HG02763 (cell line): ENCODE measurements around the gene DMRTA1.
A peak's percentile ranks its signal among the peaks of the same experiment; 100 is the strongest.
"Not testable (repeated sequence)": the region's sequence is repeated elsewhere in the genome, so short reads cannot be mapped to it uniquely, and the experiment has no call there.

Source experiments
- ATAC-seq: cut with Tn5 transposase; IDR thresholded peaks from one replicate; pipeline ENCODE4 v1.9.1; 2021; ENCODE audit warnings: mild to moderate bottlenecking, moderate library complexity; ENCODE audit not compliant: unreplicated experiment

DMRTA1 gene, protein sequence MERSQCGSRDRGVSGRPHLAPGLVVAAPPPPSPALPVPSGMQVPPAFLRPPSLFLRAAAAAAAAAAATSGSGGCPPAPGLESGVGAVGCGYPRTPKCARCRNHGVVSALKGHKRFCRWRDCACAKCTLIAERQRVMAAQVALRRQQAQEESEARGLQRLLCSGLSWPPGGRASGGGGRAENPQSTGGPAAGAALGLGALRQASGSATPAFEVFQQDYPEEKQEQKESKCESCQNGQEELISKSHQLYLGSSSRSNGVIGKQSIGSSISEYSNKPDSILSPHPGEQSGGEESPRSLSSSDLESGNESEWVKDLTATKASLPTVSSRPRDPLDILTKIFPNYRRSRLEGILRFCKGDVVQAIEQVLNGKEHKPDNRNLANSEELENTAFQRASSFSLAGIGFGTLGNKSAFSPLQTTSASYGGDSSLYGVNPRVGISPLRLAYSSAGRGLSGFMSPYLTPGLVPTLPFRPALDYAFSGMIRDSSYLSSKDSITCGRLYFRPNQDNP

DNA sequence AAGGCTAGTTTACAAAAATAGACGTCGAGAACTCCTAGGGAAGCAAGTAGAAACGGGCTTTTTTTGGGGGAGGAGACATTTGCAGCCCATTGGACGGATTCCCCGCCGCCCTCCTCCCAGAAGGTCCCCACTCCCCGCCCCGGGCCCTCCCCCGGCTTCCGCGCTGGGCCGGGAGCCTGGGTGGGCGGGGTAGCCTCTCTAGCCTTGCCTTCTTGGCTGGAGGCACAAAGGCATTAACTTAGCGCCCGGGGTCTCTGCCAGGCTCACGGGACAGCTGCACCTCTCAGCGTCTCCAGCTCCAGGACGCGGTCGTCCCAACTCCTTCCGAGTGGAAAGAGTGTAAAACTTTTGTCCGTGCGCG lies at the start of gene DMRTA1:
DMRTA1 (plus strand) TSS at position 236 of the 361 bp plus-strand sequence. CDS start 242 bp downstream, outside the sequence.
- peak; percentile 26 for ATAC-seq

DNA sequence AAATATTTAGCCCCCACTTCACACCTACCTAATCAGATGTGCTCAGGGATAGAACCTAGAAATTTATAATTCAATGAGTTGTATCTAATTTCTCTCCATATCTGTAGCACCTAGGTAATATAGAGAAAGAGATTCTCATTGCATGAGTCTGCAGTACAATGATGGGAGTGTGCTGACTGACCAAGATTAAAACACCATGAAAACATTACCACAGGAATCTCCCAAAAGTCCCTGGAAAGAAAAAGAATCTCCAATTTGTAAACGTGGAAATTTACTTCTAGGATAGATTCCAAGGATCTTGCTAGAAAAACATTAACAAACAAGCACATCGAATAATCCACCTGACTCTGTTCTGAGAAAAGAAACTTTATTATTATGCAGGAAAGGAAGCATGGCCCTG lies 45.0 kb upstream of the DMRTA1 start:
- no peak for ATAC-seq

DNA sequence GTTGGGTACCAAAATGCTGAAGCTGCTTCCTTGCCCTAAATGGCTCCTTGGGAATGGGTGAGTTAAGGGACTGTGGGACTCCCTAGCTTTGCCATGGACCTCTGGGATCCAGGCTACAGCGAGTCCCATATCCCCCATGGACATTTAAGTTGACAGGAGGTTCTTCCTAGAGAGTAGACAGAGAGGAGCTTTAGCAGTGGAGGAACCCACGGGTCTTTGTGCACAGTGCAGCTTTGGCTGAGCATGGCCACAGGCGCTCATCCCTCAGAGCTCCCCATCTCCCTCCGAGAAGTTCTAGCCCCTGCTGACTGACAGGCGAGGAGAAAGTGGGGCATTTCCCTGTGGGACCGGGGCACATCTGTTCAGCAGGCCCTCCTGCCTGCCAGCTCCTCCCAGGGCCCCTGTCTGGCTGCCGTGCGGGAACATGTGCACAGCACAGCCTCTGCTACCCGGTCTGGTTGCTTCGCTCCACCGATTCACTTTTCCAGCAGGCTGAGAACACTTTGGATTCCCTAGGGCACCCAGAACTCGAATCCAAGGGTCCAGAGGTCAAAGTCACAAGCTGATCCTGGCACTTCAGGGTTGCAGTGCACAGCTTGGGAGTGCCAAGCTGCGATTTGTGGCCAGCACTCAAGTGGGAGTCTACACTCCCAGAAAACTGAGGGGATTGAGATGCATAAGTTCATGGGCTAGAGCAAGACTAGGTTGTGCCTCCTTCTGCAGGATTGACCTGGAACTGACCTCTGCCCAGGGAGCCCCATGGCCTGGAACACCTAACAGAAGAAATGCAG lies 40.6 kb upstream of the DMRTA1 start:
- no peak for ATAC-seq

DNA sequence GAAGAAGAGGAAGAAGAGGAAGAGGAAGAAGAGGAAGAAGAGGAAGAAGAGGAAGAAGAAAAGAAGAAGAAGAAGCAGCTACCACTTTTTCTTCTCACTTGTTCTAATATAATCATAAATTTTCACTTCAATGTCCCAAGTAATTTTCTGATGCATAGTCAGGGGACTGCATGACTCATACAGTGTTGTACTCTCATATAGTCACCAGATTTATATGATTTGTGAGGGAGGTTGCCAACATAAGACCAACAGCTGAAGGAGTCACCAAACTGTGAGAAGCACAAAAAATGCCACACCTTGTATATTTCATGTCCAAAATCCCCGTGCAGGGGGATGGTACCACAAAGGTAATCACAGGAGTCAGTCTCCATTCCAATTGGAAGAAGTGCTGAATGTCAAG lies 32.7 kb upstream of the DMRTA1 start:
- ATAC-seq, result no peak

DNA sequence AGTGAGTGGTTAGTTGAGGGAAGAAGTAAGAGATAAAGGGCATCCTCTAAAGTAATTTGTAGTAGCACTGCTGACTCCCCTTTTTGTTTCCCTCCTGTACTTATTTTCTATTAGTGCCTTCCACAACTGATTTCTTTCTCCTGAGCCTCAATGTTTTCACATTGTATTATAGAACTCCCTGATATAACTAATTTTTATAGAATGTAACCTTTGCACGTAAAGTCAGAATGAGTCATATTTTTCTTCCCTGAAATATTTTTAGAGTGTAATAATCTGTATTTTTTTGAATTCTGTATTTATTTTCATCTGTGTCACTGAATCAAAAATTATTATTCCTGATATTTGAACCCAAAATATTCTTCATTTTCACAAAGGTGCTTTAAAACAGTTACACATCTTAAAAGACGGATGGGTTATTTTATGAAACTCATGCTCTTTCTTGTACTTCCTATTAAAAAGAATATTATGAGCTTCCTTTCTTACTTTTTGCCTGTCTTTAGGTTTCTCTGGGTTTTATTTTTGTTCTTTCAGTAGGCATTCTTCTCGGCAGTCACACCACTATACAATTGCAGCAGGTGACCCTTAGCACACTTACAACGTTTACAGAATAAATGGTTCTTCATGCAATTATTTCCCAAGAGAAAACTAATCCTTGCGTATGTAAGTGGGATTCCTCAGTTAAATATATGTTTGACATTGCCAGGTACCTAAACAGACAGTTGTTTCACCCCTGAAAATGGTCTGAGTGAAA lies 30.5 kb upstream of the DMRTA1 start:
- no peak for ATAC-seq

DNA sequence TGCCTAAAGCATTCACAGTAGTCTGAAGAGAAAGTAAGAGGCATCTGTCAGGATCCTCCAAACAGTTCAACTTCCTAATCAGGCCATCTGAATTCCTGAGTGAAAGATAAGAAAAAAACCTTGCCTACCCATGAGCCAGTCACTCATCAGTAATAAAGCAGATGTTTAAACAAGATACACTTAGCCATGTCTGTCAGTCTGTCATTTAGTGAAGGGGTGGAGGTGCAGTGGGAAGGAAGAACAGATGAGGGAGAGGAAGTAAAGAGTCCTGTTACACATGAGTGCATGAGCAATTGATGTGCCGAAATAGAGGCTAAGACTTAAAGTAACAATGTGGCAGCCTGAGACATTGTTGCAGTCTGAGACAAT lies 29.9 kb upstream of the DMRTA1 start:
- ATAC-seq, result no peak

DNA sequence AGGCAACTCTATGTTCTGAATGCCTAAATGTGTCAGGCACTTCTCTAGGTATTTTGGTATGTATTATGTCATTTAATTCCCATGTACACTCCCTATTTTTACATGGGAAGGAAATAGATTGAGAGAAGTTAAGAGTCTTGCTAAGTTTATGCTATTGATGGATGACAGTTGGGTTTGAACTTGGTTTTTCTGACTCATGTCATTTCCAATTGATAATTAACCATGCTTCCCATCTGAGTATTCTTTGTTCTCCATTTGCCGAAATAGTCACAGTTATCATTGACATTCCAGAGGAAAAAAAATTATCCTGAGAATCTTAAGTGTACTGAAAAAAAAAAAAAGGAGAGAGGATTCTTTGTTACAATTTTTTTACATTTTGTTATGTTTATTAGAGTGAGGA lies 23.1 kb upstream of the DMRTA1 start:
- no peak for ATAC-seq

DNA sequence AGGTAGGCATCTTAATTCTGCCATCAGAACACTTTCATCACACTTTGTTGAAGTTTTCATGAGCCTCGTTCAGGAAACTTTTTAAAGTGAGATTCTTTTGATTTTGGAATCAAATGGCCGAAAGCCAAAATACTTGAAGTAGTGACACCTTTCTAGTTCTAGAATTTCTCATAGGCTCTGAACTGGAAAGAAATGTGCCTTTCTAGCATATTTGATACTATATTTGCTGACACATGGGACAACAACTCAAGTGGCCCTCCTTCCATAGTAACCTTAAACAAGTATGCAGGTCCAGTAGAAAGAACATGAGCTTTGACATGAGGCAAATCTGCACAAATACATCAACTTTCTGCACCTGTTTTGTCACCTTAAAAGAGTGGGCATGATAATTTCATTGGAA lies 22.0 kb upstream of the DMRTA1 start:
- no peak for ATAC-seq

DNA sequence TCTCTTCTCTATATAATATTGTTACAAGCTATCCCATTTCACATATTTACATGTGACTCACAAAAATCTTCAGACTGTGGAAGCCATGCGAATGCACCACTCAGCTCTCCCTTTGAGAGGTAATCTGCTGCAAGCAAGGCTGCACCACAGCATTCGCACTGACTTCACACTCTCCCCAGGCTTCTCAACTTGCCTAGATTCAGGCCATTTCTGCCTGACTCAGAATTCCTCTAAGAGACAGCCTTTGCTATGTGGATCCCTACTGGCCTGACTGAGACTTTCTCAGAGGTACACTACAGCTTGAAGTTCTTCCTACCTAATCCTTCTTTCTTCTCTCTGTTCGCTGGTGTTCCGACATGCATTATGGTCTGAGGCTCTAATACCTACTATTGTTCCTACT lies 21.1 kb upstream of the DMRTA1 start:
- no peak for ATAC-seq

DNA sequence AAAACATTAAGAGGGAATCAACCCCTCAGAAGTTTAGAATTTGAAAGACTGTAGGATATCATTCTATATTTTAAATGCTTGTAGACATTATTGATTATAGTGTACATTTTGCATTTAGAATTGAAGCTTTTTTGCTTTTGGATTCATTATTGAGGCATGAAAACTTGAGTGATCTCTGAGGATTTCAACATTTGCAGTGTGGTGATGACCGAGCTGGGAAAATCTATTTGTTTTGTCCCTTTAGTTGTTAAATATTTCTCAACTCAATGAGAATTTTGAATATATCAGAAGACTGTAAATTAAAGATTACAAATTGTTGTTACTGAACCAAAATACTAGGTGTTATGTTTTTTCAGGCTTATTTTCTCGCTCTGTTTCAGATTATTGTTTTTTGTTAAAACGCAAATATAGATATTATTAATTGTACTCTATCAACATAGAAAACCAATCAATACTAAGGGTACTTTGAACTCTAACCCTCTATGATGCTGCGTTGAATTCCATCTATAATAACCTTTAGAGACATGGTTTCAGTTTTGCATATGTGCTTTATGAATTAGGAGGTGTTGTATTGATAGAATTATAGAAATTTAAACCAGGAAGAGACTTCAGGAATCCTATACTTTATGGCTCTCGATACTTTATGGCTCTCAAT lies 19.3 kb upstream of the DMRTA1 start:
- no peak for ATAC-seq

DNA sequence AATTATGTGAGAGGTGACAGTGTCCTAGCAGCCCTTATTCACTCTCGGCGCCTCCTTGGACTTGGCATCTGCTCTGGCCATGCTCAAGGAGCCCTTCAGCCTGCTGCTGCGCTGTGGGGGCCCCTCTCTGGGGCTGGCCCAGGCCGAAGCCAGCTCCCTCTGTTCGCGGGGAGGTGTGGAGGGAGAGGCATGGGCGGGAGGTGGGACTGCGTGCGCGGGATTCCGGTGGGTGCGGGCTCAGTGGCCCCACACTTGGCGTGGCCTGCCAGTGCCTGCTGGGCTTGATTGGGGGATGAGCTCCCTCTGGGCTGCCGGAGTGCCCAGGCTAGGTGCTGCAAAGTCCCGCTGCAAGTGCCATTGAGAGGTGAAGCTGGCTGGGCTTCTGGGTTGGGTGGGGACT lies 12.9 kb upstream of the DMRTA1 start:
- no peak for ATAC-seq

DNA sequence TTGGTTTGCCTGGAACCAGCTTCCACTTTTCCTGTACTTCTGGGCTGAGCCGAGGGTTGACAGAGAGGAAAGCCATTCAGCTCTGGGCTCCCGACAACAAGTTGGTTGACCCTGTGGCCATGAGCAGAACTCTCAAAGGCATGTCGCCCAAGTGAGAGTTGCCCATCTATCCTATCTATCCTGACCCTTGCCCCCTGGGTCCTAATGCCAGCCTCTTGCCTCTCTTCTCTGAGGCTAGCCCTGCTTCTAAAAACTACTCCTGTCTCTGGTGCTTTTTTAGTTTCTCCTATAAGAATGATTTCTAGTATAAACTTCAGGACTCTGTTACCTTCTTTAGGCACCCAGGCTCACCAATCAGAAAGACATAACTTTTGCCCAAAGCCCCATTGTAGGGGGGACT lies 11.4 kb upstream of the DMRTA1 start:
- ATAC-seq, result not testable (repeated sequence)

DNA sequence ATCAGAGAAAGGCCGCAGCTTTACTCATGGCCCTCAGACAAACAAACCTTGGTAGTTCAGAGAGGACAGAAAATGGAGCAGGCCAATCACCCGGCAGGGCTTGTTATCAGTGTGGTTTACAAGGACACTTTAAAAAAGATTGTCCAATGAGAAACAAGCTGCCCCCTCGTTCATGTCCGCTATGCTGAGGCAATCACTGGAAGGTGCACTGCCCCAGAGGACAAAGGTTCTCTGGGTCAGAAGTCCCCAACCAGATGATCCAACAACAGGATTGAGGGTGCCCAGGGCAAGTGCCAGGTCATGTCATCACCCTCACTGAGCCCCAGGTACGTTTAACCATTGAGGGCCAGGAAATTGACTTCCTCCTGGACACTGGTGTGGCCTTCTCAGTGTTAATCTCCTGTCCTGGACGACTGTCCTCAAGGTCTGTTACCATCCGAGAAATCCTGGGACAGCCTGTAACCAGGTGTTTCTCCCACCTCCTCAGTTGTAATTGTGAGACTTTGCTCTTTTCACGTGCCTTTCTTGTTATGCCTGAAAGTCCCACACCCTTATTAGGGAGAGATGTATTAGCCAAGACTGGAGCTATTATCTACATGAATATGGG lies 9.1 kb upstream of the DMRTA1 start:
- not testable (repeated sequence) for ATAC-seq

DNA sequence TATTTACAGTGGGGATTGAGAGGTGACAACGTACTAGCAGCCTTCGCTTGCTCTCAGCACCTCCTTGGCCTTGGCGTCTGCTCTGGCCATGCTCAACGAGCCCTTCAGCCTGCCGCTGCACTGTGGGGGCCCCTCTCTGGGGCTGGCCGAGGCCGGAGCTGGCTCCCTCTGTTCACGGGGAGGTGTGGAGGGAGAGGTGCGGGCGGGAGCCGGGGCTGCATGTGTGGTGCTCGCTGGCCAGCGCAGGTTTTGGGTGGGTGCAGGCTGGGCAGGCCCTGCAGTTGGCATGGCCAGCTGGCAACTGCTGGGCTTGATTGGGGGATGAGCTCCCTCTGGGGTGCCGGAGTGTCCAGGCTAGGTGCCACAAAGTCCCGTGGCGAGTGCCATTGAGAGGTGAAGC lies 5.8 kb upstream of the DMRTA1 start:
- no peak for ATAC-seq

DNA sequence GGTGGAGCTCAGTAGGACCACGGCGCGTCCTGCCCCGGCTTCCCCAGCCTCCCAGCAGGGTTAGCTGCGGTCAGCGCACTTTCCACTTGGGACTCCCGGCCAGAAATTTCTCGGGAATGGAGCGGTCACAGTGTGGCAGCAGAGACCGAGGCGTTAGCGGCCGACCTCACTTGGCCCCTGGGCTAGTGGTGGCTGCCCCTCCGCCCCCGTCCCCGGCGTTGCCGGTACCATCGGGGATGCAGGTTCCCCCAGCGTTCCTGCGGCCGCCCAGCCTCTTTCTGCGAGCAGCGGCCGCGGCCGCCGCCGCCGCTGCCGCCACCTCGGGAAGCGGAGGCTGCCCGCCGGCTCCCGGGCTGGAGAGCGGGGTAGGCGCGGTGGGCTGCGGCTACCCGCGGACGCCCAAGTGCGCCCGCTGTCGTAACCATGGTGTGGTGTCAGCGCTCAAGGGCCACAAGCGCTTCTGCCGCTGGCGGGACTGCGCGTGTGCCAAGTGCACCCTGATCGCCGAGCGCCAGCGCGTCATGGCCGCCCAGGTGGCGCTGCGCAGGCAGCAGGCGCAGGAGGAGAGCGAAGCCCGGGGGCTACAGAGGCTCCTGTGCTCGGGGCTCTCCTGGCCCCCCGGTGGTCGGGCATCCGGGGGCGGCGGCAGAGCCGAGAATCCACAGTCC lies 460 bp downstream of the DMRTA1 start:
- peak; percentile 59 for ATAC-seq

DNA sequence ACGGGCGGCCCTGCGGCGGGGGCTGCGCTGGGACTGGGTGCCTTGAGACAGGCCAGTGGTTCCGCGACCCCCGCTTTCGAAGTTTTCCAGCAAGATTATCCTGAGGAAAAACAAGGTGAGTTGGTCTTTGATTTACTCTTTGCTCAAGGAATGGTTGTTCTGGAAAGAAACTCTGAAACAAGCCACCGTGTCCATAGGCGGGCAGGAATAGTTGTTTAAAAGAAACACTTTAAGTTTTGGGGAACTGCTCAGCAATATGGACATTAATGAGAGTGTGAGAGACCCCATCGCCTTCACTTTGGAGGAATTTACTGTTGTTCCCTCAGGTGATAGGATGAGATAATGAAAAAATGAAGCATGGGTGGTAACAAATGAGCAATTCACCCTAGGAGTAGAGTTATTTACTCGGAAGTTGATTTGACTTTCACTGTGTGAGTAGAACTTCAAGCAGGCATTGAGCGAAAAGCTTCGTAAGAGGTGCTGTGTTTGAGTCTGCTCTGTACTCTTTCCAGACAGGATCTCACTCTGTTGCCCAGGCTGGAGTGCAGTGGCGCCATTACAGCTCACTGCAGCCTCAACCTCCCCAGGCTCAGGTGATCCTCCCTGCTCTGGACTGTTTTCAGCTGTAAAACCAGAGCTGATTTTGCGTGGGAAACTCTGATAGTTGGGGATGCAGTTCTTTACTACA lies 1.1 kb downstream of the DMRTA1 start:
- no peak for ATAC-seq

DNA sequence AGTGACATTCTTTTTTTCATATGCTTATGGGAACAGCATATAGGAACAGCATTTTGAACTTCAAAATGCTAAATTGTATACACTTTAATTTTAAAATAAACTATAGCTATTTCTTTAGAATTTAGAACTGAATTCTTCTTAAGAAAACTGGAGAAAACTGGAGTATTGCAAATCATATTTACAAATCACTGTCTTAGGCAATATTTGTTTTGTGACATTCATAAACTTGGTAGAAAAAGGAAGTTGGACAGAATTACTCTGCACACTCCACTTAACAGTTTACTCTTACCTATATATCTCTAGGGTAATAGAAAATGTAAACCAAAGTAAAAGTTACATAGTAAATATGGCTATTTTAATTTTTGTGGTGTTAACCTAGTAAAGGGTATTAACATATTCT lies 3.1 kb downstream of the DMRTA1 start:
- no peak for ATAC-seq

DNA sequence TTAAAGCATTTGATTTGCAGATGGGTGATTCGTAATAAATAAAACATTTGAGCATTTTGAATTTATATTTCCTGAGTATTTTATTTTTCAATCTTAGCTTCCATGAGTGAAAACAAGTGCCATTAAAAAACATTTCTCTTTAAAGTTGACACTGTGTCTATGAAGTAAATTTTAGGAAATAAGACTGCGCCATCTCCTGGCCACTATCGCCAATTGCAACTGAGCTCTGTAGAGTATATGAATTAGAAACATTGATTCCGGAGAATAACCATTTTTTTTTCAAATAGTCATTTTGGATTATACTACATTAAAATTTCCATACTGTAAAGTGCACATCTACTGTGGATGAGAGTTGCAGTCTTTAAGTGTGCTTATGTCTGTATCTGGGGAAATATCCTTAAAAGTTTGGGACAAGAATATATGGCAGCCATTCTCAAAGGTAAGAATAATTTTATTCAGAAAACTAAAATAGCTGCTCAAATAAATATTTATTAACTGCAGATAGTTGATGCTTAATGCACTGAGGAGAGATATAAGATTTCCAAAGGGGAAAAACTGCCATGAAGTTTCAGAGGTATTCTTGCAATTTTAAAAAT lies 5.9 kb downstream of the DMRTA1 start:
- no peak for ATAC-seq

DNA sequence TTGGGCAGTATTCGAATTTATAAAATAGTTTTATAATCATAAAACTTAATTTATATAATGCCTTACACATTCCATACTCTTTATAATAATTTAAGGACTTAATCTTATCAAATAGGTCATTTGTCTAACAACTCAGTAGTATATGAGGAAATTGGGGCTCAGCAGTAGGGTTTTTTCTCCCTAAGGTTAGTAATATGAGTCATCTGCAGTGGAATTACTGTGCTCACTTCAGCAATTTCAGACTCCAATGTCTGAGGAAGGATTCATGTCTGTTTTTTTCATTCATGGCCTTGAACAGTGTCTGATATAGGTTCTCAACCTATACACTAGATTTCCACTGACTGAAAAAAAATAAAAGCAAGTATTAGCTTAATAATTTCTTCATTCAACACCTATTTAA lies 7.4 kb downstream of the DMRTA1 start:
- no peak for ATAC-seq
